ENCODE measurements around the gene ATXN7L1.

The ATXN7L1 gene

DNA sequence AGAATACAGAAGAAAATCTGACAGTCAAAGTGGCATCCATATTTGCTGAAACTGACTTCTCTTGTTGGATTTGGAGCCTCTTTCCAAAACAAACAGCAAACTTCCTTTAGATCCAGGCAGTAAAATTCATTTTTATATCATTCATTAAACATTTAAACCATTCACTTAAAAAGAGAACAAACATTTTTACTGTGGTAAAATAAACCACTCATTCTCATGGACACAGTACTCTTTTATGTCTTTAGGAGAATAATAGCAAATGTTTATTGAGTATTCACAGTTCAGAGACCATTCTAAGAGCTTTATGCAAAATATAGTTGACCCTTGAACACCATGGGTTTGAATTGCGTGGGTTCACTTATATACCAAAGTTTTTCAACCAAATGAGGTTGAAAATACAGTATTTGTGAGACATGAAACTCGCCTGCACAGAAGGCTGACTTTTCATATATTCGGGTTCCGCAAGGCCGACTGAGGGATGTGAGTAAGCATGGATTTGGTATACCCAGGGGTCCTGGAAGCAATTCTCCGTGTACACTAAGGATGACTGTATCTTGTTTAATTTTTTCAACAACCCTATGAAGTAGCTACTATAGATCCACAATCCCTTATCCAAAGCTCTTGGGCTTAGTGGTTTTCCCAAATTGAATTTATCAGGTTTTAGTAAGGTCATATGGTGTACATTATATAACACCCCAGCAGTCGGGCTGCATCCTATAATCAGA lies 49.1 kb downstream of the ATXN7L1 start:
- DNase-seq (ENCODE audit: low read depth in 2 of 2): no peak

DNA sequence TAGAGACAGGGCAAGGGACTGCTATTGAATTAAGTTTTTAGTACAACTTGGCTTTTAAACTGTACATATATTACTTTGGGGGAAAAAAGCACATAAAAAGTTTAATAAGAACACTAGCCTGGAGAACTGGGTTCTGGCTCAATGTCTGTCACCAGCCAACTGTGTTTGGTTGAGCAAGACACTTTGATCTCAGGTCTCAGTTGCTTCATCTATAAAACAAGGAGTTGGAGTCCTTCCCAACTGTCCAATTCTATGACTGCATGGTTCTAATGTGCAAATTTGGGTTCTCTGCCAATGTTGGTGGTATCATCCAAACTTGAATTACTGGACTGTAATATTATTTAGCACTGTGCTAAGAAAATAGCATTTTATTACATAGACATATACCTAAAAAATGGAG lies 50.3 kb downstream of the ATXN7L1 start:
- DNase-seq (ENCODE audit: low read depth in 2 of 2): no peak

DNA sequence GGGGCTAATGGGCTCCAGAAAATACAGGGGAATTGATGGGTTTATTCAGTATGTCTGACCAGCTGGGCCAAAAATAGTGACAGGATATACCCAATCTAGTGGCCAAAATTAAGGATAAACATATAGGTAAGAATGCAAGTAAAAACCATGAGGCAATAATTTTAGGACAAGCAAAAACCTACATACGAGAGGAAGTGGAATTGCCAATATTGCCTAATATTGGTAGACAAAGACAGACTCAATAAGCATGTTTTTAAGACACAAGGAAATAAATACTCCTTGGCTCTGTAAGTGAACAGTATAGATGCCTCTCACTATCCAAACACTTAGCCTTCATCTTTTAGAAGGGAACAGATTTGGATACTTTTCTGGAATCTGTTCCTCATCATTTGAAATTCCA lies 51.0 kb downstream of the ATXN7L1 start:
- DNase-seq (ENCODE audit: low read depth in 2 of 2): no peak

DNA sequence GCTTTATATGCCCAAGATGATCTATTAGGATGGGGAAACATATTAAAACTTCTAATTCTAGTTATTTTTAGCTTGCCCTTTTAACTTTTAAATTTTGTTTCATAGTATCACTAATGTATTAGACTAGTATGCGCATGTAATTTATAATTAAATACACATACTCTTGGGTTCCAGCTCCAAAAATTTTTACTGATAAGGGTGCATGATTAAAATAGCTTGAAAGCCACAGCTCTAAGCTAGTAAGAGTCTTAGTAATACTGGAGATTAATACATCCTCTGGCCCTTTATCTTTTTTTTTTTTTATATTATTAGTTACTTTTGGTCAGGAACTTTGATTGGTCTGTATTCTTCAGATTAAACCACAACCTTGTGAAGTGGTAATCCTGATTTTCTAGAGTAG lies 53.6 kb downstream of the ATXN7L1 start:
- DNase-seq (ENCODE audit: low read depth in 2 of 2): no peak

DNA sequence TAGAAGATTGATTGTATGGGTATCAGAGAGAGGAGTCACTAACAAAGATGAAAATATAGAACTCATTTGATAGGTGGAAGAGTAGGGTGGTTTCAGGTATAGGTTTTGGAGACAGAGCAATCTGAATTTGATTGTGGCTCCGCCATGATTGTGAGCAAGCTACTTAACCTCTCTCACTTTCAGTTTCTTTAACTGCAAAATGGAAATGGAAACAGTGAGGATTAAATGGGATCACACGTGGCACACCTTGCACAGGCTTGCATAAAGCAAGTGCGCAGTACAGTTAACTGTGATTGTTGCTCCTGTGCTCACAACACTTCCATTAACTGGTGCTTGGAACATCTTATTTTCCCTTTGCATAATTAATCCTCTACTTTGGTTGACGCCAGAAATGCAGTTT lies 54.9 kb downstream of the ATXN7L1 start:
- no peak for DNase-seq (ENCODE audit: low read depth in 2 of 2)

DNA sequence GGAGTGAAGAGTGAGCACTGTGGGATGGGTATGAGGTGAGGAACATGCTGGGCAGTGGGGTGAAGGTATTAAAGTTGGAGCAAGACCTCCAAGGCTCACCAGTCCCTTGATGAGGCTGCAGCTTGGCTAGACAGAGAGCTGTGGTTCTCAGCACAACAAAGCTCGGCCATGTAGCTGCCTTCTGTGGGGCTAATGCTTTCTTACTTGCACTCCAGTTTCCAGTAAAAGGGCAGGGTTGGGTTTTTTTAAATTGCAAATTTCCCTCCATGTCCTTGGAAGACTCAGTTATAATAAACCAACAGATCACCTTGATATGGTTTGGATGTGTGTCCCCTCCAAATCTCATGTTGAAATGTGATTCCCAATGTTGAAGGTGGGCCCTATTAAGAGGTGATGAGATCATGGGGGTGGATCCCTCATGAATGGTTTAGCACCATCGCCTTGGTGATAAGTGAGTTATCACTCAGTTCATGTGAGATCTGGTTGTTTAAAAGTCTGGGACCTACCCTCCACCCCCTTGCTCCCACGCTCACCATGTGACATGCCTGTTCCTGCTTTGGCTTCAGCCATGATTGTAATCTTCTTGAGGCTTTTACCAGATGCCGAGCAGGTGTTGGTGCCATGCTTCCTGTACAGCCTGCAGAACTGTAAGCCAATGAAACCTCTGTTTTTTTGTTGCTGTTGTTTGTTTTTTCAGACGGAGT lies 55.9 kb downstream of the ATXN7L1 start:
- DNase-seq (ENCODE audit: low read depth in 2 of 2): no peak

DNA sequence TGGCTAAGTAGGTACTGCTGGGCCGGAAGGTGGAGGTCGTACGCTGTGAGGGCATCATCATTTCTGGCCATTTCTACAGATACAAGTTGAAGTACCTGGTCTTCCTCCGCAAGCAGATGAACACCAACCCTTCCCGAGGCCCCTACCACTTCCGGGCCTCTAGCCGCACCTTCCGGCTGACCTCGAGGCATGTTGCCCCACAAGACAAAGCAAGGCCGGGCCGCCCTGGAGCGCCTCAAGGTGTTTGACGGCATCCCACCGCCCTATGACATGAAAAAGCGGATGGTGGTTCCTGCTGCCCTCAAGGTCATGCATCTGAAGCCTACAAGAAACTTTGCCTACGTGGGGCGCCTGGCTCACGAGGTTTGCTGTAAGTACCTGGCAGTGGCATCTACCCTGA lies 56.8 kb downstream of the ATXN7L1 start:
- no peak for DNase-seq (ENCODE audit: low read depth in 2 of 2)

DNA sequence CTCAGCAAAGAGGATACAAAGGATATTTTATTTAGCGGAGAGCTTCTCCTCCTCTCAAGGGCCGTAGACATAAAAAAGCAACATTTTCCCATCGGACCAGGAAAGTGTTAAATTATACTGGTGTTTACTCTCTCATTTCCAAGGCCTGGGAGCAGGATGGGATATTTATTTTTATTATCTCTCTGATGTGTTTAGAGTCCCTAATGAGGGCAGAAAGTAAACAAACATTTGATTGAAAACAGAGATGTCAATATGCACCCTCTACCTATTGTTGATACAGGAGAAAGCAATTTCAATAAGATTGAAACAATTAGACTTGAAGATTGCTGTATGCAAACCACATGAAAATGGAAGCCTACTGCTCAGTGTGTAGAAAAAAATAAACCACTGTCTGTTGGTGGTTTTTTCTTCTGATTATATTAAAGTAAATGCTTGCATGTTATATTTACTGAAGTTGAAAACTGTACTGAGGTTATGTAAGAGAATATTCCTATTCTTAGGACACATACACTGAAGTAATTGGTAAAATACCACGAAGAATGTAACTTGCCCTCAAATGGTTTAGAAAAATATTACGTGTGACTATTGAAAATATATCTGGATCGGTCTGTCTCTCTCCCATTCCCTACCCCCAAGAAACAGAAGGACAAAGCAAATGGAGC lies 59.3 kb downstream of the ATXN7L1 start:
- DNase-seq (ENCODE audit: low read depth in 2 of 2): no peak

DNA sequence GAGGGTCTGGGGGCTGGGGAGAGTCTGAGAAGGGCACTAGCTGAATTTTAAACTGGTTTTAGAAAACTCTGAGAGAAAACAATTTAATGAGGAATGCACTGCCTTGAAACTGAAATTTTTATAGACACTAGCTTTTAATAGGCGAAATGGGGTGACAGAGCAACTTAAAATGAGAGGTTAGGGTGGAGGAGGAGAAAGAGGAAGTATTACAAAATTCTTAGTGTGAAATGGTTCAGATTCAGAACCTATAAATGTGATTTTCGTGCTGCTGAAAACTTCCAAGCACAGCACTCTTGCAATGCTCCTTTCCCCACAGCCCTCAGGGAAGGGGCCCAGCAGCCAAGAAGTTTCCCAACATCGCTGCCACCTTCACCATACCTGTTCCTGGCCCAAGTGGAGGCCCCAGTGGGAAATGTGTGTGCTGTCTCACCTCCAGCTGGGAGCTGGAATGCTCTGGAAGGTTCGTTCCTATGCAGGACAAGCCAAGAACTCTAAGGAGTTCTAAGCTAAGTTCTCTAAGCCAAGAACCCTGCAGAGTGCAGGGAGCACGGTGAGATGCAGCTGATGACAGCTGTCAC lies 60.0 kb downstream of the ATXN7L1 start:
- DNase-seq (ENCODE audit: low read depth in 2 of 2): no peak

DNA sequence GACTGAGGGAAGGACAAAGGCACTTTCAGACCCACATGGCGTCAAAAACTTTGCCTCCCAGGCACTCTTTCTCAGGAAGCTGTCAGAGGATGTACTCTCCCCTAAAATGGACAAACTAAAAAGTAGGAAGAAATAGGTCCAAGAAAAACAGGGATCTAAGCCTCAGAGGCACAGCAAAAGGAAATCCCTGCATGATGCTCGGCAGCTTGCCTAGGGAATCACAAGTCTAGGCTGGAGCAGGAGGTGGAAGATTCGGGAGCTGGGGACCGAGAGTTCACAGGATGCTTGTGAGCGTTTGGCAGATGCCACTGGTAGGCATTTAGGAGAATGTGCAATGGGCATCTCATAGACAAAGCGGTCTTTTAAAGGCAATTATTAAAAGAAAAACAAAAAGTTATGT lies 60.8 kb downstream of the ATXN7L1 start:
- no peak for DNase-seq (ENCODE audit: low read depth in 2 of 2)

DNA sequence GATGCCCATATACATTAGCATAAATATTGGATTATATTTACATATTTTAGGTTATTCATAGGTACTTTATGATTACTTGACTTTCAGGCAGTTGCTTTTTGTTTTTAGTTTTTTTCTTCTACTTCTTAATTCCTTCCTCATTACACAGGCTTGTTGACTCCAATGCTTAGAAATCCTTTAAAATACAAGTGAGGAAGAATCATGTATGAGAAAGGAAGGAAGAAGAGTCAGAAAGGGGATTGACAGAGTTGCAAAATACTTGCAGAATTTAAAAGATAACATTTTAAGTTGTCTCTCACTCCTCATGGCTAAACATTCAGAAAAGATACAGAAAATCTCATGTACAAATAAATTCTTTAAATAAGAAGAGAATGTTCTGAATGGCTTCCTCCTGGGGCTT lies 61.9 kb downstream of the ATXN7L1 start:
- DNase-seq (ENCODE audit: low read depth in 2 of 2): no peak

DNA sequence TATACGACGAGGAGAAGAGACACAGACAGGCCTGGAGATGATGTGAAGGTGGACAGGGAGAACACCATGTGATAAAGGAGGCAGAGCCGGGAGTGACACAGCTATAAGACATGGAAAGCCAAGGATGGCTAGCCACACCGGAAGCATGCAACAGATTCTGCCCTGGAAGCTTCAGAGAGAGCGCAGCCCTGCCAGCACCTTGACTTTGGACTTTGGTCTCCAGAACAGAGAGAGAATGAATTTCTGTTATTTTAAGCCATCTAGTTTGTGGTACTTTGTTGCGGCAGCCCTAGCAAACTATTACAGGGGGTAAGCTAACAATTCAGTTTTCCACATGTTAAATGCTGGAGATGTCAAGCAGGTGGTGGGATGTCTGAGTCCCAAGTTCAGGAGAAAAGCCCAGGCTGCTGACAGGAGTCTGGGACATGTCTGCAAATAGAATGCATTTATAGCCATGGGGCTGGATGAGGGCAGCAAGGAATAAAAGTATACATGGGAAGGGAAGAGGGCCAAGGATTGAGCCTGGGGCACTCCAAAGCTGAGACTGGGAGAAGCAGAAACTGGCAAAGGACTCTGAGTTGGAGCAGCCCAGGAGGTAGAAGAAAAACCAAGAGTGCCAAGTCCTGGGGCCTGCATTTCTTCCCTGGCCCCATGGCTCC lies 65.1 kb downstream of the ATXN7L1 start:
- DNase-seq (ENCODE audit: low read depth in 2 of 2): no peak

DNA sequence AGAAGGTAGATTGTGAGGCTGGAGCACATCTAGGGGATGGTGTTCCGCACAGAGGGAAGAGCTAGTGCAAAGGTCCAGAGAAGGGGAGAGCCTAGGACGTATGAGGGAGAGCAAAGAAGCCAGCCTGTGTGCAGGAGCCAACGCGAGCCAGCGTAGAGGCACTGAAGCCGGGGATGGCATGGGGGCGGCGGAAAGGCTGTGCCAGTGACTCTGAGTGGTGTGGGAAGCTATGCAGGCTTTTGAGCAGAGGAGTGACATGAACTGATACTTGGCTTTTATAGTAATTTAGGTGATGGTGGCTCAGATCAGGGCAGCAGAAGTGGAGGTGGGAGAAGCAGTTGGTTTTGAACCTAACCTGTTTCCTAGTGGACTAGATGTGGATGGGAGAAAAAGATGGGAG lies 65.8 kb downstream of the ATXN7L1 start:
- DNase-seq (ENCODE audit: low read depth in 2 of 2): no peak

DNA sequence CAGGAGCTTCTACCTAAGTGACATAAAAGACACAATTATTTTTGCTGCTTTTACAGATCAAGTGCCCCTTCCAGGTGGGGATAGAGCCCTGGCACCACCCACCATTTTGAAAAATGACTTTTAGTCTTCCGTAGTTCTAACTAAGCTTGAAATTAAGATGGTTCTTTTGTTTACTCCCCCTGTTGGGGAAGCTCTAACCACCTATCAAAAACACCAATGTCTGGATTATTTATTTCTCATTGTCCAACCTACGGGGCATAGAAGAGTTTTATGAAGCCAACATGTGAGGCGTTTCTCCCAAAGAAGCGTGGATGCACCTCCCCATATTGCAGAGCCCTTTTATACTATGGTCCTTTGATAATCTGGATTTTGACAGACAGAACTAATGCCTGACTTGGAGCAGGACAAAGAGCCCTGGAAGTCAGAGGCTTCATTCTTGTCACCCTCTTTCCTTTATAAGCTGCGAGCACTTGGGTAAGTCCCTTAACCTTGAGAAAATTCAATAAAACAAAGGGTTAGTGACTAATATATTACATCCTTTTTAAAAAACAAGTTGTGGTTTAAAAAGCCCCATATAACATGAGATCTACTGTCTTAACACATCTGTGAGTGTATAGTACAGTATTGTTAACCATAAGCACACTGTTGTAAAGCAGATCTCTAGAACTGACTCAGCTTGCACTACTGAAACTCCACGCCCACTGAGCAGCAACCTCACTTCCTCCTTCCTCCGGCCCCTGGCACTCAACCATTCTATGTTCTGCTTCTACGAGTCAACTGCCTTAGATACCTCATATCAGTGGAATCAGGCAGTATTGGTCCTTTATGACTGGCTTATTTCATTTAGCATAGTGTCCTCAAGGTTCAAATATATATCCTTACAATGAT lies 67.5 kb downstream of the ATXN7L1 start:
- peak; percentile 57 to 79 for DNase-seq (ENCODE audit: low read depth in 2 of 2)

DNA sequence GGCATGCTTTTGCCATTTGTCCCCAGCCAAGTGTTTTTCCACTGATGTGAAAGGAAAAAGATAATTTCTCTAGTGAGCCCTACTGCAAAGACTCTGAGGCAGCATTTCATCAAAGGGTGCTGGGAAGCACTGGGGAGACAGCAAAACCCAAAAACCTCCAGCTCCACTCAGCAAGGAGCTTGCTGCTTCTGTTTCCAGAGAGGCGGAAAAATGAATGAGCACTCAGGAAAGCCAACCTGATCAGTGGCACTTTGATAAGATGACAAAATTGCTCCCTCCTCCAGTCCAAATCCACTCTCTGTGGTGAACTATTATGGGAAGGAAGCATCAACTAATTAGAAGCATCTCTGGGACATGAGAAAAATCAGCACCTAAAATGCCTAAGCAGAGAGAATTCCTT lies 68.2 kb downstream of the ATXN7L1 start:
- no peak for DNase-seq (ENCODE audit: low read depth in 2 of 2)

DNA sequence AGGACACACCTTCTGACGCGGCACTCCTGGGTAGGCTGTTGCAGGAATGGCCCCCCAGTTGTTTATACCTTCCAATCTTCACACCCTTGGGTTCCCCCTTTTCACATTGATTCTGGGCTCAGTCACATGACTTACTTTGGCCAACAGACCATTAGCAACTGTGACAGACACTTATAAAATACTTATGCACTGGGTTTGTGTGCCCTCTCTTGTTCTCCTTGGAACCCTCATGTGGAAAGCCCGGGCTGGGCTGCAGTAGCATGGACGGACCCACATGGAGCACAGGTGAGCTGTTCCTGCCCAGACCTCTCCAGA lies 69.0 kb downstream of the ATXN7L1 start:
- no peak for DNase-seq (ENCODE audit: low read depth in 2 of 2)

DNA sequence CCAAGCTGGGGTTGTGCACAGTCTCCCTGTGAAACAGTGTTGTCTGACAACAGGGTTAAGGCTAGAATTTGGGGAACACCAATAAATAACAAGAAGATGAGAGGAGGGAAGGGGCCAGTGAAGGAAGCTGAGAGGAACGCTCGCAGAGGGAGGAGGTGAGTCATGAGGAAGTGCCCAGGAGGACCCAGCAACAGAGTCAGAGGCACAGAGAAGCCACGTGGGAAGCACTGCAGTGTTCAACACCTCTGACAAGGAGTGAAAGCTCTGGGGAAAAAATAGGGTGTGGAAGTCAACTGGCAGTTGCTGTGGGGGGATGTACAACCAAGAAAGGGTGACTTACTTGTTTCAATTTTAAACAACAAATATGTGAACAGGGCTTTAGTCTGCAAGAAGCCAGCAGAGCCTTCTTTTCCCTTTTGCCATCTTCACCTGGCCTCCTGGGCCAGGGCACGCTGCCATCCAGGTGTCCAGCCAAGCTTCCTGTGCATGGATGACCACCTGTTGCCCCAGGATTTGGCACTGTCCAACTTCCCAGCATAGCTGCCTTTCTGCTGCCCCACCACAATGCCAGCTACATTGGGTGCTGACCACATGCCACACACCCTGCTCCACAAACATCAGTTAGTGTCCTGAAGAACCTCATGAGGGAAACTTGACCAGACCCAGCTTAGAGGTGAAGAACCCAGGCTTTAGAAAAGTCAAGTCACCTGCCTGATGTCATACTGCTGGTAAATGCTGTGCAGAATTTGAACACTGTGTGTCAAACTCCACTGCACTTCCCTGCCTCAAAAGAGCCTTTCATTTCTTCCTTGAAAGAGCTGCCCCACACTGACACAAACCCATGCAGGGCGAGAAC lies 69.6 kb downstream of the ATXN7L1 start:
- peak; percentile 30 to 59 for DNase-seq (ENCODE audit: low read depth in 2 of 2)

DNA sequence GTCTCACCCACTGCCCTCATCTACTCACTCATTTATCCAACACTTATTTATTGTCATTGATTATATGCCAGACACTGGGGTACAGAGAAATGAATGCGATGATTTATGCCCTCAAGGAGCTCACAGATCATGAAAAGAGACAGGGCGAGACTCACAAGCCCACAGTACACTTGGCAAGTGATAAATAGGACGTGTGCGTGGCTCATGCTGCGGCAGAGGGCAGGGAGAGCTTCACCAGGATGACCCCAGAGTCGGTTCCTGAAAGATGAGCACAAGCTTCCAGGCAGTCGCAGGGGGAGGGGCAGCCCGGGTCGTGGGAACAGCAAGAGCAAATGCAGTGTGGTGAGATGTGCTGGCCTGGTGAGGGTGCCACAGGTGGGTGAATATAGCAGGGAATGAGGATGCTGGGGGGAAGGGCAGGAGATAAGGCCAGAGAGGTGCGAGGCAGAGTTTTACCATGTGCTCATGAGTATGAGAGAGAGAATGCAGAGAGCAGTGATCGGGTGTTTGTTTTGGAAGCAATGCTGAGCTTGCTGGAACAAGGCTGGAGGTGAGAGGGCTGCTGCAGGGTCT lies 70.9 kb downstream of the ATXN7L1 start:
- no peak for DNase-seq (ENCODE audit: low read depth in 2 of 2)

DNA sequence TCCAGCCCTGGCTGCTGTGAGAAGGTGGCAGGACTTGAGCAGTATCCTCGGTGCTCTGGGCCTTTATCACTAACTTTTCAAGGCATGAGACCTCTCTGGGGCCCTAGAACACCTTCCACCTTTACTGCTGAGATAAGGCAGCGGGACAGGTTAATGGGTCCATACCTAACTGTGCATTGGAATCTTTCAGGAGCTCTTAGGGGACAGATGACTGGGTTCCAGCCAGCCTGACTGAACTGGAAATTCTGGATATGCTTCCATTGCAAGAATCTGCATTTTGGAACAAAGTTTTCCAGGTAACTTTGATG lies 73.0 kb downstream of the ATXN7L1 start:
- no peak for DNase-seq (ENCODE audit: low read depth in 2 of 2)
